Adrenal gland (tissue), 12 donors: ENCODE results near the gene DNAJC11. TPM values are rescaled to one million over a fixed set of nuclear protein-coding genes. Genes with fewer than 3 reads are reported as not detected.

Experiments
- DNase-seq, 7 donors: peaks; one replicate each; pipeline ENCODE4 v3.0.0-alpha.2; 2019 to 2020
- H3K27ac ChIP-seq, 5 donors: fragments of 200-600 bp; sonication (generic) in 4 of 5; 1 replicate in 3 of 5; 2 replicates in 2 of 5; pipeline versions ENCODE4 v1.5.1 to v1.8.0; 2016 to 2020; ENCODE audit warnings: mild to moderate bottlenecking in 1 of 5
- H3K27me3 ChIP-seq: fragments of 200-600 bp; 2 replicates; pipeline ENCODE4 v1.8.0; 2021
- H3K36me3 ChIP-seq, 2 donors: fragments of 200-600 bp; replicated peaks in 1 of 2; 1 replicate in 1 of 2; 2 replicates in 1 of 2; pipeline versions ENCODE4 v1.5.1 to v1.8.0; 2018 to 2022
- H3K4me1 ChIP-seq, 2 donors: fragments of 200-600 bp; replicated peaks in 1 of 2; 1 replicate in 1 of 2; 2 replicates in 1 of 2; pipeline versions ENCODE4 v1.5.1 to v1.8.0; 2018 to 2021
- H3K4me3 ChIP-seq, 4 donors: fragments of 200-600 bp; sonication (generic) in 3 of 4; one replicate each; pipeline ENCODE4 v1.5.1; 2016 to 2018
- H3K9me3 ChIP-seq, 3 donors: fragments of 200-600 bp; sonication (generic) in 1 of 3; replicated peaks in 1 of 3; 1 replicate in 2 of 3; 2 replicates in 1 of 3; pipeline versions ENCODE4 v1.5.1 to v1.8.0; 2016 to 2021
- CTCF ChIP-seq, 6 experiments: fragments of 450-650 bp in 4 of 6; fragments of 200-600 bp in 2 of 6; sonication (generic) in 1 of 6; IDR thresholded peaks; 1 replicate in 5 of 6; 2 replicates in 1 of 6; pipeline versions ENCODE4 v1.5.1 to v1.8.0; 2016 to 2021; ENCODE audit warnings: antibody characterized with exemption in 6 of 6, mild to moderate bottlenecking in 2 of 6, moderate library complexity in 1 of 6
- POLR2A ChIP-seq, 2 donors: fragments of 450-650 bp; IDR thresholded peaks; one replicate each; pipeline ENCODE4 v1.6.1; 2017; ENCODE audit warnings: antibody characterized with exemption in 2 of 2, mild to moderate bottlenecking in 2 of 2, moderate library complexity in 1 of 2
- WGBS, 4 donors: extraction: QIAGEN DNeasy Blood & Tissue Kit in 2 of 4; methylation state at CpG; one replicate each; pipeline versions ENCODE4 v1.1.5 to v1.1.7; 2013 to 2017; 5-methylcytosine and 5-hydroxymethylcytosine counted together
- intact Hi-C, 2 donors: fragments of 100-400 bp; cut with DNase I; formaldehyde crosslinking; loops; one replicate each; pipeline versions ENCODE4 v1.14.1 to v1.15.0; 2022 to 2023
- polyA plus RNA-seq, 3 donors: library from polyadenylated mRNA; stranded (reverse); fragments of 200-250 nt in 2 of 3; fragments of 350-450 nt in 1 of 3; fragmentation: Illumina TruSeq in 1 of 3; extraction: RNeasy Lipid Tissue Mini Kit (QIAGEN cat#74804) in 1 of 3; gene quantifications; one replicate each; pipeline ENCODE4 v1.2.3, GENCODE V29; 2013 to 2014
- total RNA-seq, 9 donors: library from RNA; depleted of rRNA in 4 of 9; stranded (reverse); fragments of >200 nt in 4 of 9; fragments of 120-200 nt in 1 of 9; fragmentation: NEBNext Ultra II Directional in 1 of 9; extraction: Animal tissue kit (Norgen Biotek cat#: 25700) in 1 of 9; gene quantifications; one replicate each; pipeline versions ENCODE4 v1.1.0 to v1.2.4, GENCODE V29; 2013 to 2023
- donor health status: healthy with polysubstance abuse.
- donor health status: Bipolar disorder and iron deficiency.
- donor health status: DM: yes; HTN: yes; CAD: no.
- donor health status: DM: no; HTN: no; CAD: no.
- donor health status: DM: no; HTN: no; CAD: no.
- donor health status: DM: yes; HTN: yes; CAD: no.

DNAJC11 gene
- total and polyA plus RNA-seq, 12 donors = 29.2 to 125 (median 61.9) TPM

- H3K27me3 ChIP-seq = no peaks in the 10 kb centered on the region
- H3K4me3 ChIP-seq = no peak overlapping the region
- no peaks in the 10 kb centered on the region for H3K9me3 ChIP-seq
- 84 to 97% (median 93%) methylated on average over 4 to 5 of the region's 5 CpGs for WGBS, 4 donors
- no peaks in the 10 kb centered on the region for H3K4me1 ChIP-seq
- no peak for DNase-seq
- H3K27ac ChIP-seq = no peak overlapping the region
- intact Hi-C loops = loop anchor here in 1 of 2 donors (10.0 kb wide), 2 partner anchors 162 to 322 kb away; no protein-coding TSS in a partner anchor
- TF ChIP-seq CTCF (IDR thresholded peaks at IDR 0.05) = no peak
- no peak for TF ChIP-seq POLR2A (IDR thresholded peaks at IDR 0.05)
- H3K36me3 ChIP-seq = no peaks in the 10 kb centered on the region
Observed at GRCh38 chr1:6732942-6733341, 31.3 kb upstream of the DNAJC11 start.

- TF ChIP-seq CTCF (IDR thresholded peaks at IDR 0.05) (no peak), POLR2A (IDR thresholded peaks at IDR 0.05) (no peak)
- Histone ChIP-seq H3K36me3 (no peaks in the 10 kb centered on the region), H3K9me3 (no peaks in the 10 kb centered on the region), H3K27ac (no peak overlapping the region), H3K4me3 (no peak overlapping the region), H3K27me3 (no peaks in the 10 kb centered on the region), H3K4me1 (no peaks in the 10 kb centered on the region)
- intact Hi-C loops = loop anchor here in 1 of 2 donors (10.0 kb wide), 2 partner anchors 163 to 323 kb away; no protein-coding TSS in a partner anchor
- no peak for DNase-seq
- WGBS, 4 donors = 69 to 81% (median 76%) methylated on average over 3 of the region's 3 CpGs
Observed at GRCh38 chr1:6731905-6732304, 30.3 kb upstream of the DNAJC11 start.

- H3K27ac ChIP-seq = no peak overlapping the region
- no peak for DNase-seq
- no peaks in the 10 kb centered on the region for H3K36me3 ChIP-seq
- TF ChIP-seq POLR2A (IDR thresholded peaks at IDR 0.05) (no peak), CTCF (IDR thresholded peaks at IDR 0.05) (no peak)
- H3K4me3 ChIP-seq = no peak overlapping the region
- no peaks in the 10 kb centered on the region for H3K9me3 ChIP-seq
- H3K27me3 ChIP-seq = no peaks in the 10 kb centered on the region
- H3K4me1 ChIP-seq = no peaks in the 10 kb centered on the region
- intact Hi-C loops = loop anchor here in 1 of 2 donors (10.0 kb wide), 2 partner anchors 164 to 324 kb away; no protein-coding TSS in a partner anchor
- WGBS, 4 donors = 85 to 91% (median 87%) methylated on average over 6 of the region's 6 CpGs
Observed at GRCh38 chr1:6730880-6731279, 29.3 kb upstream of the DNAJC11 start.

DNA sequence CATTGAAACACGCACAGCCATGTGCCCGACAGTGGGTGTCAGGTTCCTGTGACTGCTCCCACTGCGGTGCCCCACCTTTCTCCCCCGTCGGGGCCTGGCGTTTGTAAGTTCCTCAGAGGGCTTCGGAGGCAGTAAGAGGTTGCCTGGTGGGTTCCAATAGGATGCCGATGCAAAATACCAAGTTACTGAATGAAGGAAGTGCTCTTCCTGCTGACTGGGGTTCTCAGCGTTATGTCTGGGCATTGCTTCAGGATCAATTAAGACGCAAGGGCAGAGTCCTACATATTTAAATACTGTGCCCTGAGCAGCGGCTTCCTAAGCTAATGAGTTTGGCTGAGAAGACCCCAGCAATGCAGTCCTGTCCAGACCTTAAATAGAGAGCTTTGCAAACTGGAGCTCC lies 28.9 kb upstream of the DNAJC11 start:
- Histone ChIP-seq H3K4me1 (no peaks in the 10 kb centered on the region), H3K27me3 (no peaks in the 10 kb centered on the region), H3K4me3 (no peak overlapping the region), H3K27ac (no peak overlapping the region), H3K9me3 (no peaks in the 10 kb centered on the region), H3K36me3 (no peaks in the 10 kb centered on the region)
- no peak for TF ChIP-seq POLR2A (IDR thresholded peaks at IDR 0.05)
- WGBS, 4 donors = 62 to 64% (median 63%) methylated on average over 11 of the region's 11 CpGs
- intact Hi-C loops = loop anchor here in 1 of 2 donors (10.0 kb wide), 2 partner anchors 164 to 324 kb away; no protein-coding TSS in a partner anchor
- DNase-seq = no peak

DNA sequence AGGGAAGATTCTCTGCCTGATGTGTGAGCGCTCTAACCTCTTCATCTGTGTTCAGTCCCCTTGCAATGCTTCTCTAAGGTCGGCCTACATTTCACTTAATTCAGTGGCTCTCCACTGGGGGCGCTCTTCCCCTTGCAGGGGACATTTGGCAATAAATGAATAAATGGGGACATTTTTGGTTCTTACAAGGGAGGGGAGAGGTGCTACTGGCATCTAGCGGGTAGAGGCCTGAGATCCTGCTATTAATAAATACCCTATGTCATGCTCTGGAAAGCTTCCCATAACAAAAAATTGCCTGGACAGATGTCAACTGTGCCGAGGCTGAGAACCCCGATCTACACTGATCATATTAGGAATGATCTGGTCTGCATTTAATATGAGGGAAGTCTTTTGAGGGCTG lies 25.9 kb upstream of the DNAJC11 start:
- Histone ChIP-seq H3K27ac (no peak overlapping the region), H3K9me3 (no peaks in the 10 kb centered on the region), H3K4me1 (peaks cover 0 to 7% of the 10 kb centered on the region in 2 donors), H3K4me3 (no peak overlapping the region), H3K27me3 (no peaks in the 10 kb centered on the region), H3K36me3 (no peaks in the 10 kb centered on the region)
- 27 to 39% (median 28%) methylated on average over 6 of the region's 6 CpGs for WGBS, 4 donors
- DNase-seq = peak; percentile 32 to 72 (median 57)
- intact Hi-C loops = loop anchor here (5.0 to 10.0 kb wide), 4 partner anchors 55 to 917 kb away; no protein-coding TSS in a partner anchor
- TF ChIP-seq POLR2A (IDR thresholded peaks at IDR 0.05) = no peak
- TF ChIP-seq CTCF (IDR thresholded peaks at IDR 0.05) = peak; percentile 70 to 88 (median 81)
